Activated naive CD4-positive, alpha-beta T cell treated with anti-CD3 and anti-CD28 coated beads, Interleukin-2, amount 10 ng/mL, durations not matched to agents 5 hours and 36 hours (primary cell): ENCODE measurements around the gene TMEM9B. TPM values are rescaled to one million over a fixed set of nuclear protein-coding genes. Genes with fewer than 3 reads are reported as not detected.

Source experiments
- total RNA-seq, 2 experiments: library from RNA; stranded (reverse); gene quantifications; one replicate each; pipeline ENCODE4 v1.2.3, GENCODE V29; 2021

TMEM9B gene
- total RNA-seq = 10 to 100 TPM; 33.2 to 34.2 TPM

DNA sequence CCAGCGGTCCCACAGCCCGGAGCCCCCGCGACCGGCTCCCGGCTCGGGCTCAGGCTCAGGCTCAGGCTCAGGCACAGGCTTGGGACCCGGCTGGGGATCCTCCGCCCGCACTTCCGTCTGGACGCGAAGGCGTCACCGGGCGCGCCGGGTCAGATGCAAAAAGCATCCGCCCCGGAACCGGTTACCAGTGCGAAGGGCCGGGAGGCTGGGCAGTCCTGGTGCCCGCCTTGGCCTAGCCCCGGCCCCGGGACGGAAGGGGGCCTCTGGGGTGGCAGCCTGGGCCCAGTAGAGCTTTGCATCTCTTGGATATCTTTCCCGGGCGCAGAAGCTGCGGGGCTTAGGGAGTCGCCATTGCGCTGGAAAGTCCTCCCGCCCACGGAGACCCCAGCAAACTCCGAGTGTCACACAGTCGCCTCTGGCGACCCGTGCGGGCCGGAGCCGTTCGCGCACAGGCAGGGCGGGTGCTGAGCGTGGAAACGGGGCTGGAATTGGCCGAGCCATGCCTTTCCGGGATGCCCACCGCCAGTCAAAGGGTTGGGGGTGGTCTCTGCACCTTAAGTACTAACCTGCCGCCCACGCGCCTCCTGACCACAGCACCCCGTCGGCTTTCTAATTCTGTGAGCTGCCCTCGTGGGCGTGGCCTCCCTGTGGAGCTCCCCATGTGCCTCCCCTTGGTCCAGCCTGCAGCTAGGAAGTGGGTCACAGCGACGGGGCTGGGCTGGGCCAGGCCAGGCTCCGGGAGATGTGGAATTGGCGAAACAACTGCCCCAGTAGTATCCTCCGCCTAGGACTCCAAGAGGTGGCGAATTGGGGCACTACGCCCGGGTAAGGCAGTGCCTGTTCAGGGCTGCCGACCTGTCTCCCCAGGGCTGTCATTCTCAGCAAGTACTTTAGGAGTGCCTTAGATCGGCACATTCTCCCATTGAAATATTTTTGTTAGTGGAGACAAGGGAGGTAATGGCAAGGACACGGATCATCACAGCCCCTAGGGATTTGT is at the start of gene TMEM9B:
Gene TMEM9B (minus strand): TSS at position 119 of the 997 bp plus-strand sequence. CDS start 129 bp downstream, outside the sequence.

DNA sequence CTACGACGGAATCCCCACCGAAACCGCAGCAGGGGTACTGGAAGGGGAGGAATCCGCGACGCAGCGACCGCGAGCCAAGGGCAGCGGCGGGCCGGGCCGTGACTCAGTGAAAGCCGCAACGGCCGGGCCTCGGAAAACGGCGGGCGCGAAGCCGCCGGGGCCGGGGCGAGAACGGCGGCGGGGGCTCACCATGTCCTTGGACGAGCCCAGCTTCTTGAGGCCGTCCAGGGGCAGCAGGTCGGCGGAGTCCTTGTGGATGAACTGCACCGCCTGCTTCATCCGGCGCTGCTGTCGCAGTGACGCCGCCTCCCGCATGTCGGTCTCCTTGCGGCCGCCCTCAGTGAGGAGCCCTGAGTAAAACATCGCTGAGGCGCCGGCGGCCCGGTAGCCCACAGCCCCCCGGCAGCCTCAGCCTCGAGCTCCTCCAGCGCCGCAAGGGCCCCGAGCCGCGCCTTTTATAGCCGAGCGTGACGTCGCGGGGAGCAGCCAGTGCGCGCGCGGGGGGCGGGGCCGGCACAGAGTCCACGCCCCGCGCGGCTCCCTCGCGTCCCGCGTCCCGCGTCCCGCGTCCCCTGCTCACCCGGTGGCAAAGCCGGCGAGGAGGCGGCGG is 39.4 kb upstream of the TMEM9B start, which contains the start of gene NRIP3:
Gene NRIP3 (minus strand): TSS at position 429 of the 610 bp plus-strand sequence. CDS start 66 bp downstream, at position 363.

DNA sequence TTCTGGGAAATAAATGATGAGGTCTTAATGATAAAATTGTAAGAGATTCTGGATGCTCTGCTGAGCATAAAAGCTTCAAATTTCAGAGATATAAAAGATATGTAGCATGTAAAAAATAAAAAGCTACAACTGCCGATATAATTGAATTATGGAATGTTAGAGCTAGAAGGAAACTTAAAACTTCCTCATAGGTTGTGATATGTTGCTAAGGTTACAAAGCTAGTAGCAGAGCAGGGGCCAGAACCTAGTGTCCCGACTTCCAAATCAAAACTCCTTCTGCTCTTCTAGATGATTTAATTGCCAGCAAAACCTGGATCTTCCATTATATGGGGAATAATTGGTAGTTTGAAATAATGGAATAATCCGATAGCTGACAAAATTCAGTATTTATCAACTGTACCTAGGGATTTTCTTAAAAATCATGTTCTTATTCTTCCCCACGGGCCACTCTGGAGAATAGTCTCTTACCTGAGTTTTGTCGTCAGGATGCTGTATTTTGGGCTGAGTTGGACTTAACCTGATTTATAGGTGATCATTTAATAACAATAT is 21.6 kb downstream of the TMEM9B start, which contains the start of gene ASCL3:
Gene ASCL3 (minus strand): TSS at position 499 of the 549 bp plus-strand sequence. CDS start 4,855 bp downstream, outside the sequence.

DNA sequence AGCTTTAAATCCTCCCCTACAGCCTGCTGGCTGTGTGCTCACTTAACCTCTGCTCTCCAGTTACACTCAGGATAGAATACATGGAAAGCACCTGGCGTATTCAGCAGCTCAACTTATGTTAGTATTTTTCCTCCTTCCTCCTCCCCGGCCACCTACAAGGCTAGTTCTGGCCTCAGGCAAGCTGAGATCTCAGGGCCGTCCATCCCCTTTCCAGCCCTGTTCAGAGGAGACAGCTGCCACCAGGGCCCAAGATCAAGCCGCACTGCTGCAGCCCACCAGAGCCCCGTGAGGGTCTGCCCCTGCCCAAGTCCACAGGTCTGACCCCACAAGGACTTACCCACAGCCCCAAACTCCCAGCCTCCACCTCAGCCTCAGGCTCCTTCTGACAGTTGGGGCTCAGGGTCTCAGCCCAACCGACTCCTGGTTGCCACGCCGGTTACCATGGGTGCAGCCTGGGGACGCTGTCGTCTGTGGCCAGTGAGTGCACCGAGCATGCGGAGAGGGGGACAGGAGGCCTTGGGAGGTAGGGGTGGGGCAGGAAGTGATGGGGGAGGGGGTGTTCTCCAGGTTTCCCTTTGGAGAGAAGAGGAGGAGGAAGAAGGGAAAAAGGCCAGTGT is 31.6 kb downstream of the TMEM9B start, which contains the start of gene C11orf16:
Gene C11orf16 (minus strand): TSS at position 384 of the 617 bp plus-strand sequence. CDS start 639 bp downstream, outside the sequence.

DNA sequence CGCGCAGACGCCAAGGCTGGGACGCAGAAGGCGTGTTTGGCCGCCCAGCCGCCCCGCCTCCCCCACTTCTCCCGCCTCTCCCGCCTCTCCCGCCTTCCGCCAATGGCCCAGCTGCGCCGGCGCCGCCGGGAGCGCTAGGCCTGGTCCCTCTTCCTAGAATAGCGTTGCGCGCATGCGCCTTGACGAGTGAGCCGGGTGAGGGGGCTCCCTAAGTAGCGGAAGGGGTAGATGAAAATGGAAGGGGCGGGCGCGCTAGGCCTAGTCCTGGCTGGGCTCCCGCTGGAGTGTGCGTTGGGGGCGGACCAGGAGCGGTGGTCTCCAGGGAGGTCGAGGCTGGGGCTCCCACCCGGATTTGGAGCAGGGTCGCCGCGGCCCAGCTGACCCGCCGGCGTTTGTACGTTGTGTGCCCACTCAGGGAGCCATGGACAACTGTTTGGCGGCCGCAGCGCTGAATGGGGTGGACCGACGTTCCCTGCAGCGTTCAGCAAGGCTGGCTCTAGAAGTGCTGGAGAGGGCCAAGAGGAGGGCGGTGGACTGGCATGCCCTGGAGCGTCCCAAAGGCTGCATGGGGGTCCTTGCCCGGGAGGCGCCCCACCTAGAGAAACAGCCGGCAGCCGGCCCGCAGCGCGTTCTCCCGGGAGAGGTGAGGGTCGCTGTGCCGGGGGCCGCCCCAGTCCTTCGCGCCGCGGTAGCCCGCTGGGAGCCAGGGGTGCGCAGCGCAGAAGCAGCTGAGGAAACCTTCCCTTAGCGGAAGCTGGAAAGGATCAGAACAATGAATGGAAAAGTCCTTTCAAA is 53.0 kb downstream of the TMEM9B start, which contains the start of gene AKIP1:
Gene AKIP1 (plus strand): TSS at position 161 of the 795 bp plus-strand sequence. CDS start 261 bp downstream, at position 422.

Other genes with a start within 250 kb of the TMEM9B start
- gene AKIP1, start 53.3 kb downstream of the TMEM9B start, total RNA-seq = 10 to 100 TPM; 30.1 to 31.4 TPM
- gene C11orf16, start 31.5 kb downstream of the TMEM9B start, total RNA-seq = not detected
- gene ASCL3, start 21.4 kb downstream of the TMEM9B start, total RNA-seq = not detected
- gene NRIP3, start 39.6 kb upstream of the TMEM9B start, total RNA-seq = under 1 TPM; 0.53 to 0.78 TPM
- not detected for gene SCUBE2, start 127.2 kb upstream of the TMEM9B start, total RNA-seq